ENCODE data around the gene RUNX3.

GRCh38 chr1:24902471-24902891 lies 27.6 kb downstream of the RUNX3 start:
- no peak for TF ChIP-seq POLR2A (IDR thresholded peaks at IDR 0.05)
- no peak for TF ChIP-seq CTCF (IDR thresholded peaks at IDR 0.05)

Measured in upper lobe of left lung (tissue), 4 donors.